ENCODE measurements around the gene PAX5.

DNA sequence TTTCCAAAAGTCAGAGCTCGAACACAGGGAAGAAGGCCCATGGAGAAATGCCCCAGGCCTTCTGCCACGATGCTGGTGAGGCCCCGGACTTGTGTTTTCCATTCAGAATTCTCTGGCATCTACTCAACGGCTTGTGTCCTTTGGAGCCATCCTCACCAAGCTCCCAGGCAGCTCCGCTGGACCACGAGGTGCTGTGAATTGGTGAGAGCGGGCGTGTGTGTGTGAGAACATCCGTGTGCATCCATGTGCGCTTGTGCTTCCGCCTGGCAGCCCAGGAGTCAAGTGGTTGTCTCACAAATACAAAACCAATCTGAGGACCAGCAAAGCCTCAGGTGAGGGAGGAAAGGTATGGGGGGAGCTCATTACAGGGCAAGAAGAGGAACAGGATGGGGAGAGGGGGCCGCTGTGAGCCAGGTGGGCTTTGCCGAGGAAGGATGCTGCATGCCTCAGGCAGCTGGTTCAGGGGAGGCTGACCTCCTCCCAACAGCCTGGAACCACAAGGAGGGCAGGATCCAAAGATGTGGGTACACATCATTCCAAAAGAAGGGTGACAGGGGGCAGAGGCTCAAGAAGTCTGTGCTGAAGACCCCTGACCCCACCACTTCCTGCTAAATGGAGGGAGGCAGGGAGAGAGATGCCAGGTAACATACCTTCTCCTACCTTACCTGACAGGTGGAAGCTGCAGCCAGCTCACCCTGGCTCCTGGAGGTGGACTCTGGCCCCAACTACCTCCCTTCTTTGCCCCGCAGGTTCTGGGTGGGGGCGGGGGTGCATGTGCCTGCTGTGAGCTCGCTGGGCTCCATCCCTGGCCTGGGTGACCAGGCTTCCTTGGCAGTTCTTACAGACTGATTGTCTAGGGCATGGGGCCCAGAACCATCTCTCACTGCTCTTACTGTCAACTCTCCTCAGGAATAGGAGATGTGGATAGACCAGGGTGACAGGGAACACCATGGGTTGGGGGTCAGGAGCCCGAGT is 196.3 kb downstream of the PAX5 start:
- no peak for TF ChIP-seq BHLHE40 (IDR thresholded peaks at IDR 0.05; ENCODE audit: borderline replicate concordance)
- no peak for TF ChIP-seq FOXK2 (IDR thresholded peaks at IDR 0.05)
- TF ChIP-seq TARDBP (IDR thresholded peaks at IDR 0.05), result no peak
- TF ChIP-seq NFRKB (IDR thresholded peaks at IDR 0.05), result no peak
- TF ChIP-seq FOXM1 (IDR thresholded peaks at IDR 0.05; ENCODE audit: borderline replicate concordance), result no peak
- no peak for TF ChIP-seq SP1 (IDR thresholded peaks at IDR 0.05)
- TF ChIP-seq, protein P1, sequence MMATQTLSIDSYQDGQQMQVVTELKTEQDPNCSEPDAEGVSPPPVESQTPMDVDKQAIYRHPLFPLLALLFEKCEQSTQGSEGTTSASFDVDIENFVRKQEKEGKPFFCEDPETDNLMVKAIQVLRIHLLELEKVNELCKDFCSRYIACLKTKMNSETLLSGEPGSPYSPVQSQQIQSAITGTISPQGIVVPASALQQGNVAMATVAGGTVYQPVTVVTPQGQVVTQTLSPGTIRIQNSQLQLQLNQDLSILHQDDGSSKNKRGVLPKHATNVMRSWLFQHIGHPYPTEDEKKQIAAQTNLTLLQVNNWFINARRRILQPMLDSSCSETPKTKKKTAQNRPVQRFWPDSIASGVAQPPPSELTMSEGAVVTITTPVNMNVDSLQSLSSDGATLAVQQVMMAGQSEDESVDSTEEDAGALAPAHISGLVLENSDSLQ (IDR thresholded peaks at IDR 0.05), result no peak
- TF ChIP-seq ARNT (IDR thresholded peaks at IDR 0.05), result no peak
